NCI-H1092 (cell line): ENCODE measurements around the gene CPLX4.

Experiments
- DNase-seq: peaks from one replicate; lab custom pipeline; 2025; lab: John Stamatoyannopoulos, UW

CPLX4 gene, protein sequence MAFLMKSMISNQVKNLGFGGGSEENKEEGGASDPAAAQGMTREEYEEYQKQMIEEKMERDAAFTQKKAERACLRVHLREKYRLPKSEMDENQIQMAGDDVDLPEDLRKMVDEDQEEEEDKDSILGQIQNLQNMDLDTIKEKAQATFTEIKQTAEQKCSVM

DNA sequence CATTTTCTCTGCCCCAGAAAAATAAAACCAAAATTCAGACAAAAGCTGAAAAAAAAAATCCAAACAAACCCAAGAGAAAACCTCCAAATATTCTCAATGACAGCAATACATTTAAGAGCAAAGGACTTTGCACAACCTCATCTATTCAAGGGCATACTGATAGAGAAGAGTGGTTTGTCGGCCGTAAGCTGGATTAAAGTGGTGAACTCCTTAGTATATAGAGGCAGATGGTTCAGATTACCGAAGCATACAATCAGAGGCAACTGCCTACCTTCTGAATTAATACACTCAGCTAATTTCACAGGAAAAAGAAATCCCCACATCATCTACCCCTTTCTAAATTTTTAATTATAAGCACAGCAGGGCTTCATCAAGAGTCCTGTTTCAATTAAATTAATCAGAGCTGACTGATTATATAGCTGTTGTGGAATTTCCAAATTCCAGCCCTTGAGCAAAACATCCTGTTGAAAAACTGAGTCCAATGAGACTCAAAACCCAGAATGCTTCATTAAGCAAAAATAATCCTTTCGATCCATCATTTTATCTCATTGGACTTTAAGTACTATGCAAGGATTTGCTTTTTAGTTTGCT lies at the start of gene CPLX4:
CPLX4 (minus strand) TSS at position 190 of the 591 bp plus-strand sequence; CDS start at position 3, 187 bp downstream.
- no peak for DNase-seq

DNA sequence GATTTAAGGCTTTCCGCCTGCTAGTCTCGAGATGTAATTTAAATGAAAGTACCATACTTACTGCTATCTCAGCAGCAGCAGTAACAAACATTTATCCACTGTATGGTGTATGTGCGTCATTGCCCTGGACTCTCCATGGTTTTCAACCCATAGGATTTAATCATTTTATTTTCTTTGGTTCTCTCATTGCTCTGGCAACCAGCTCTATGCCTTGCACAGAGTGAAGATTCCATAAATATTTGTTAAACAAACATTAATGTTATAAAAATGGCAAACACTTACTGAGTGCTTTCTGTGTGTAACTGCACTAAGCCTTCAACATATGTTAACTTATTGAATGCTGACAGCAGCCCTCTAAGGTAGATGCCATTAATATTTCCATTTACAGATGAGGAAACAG lies 41.9 kb upstream of the CPLX4 start:
- DNase-seq = no peak

DNA sequence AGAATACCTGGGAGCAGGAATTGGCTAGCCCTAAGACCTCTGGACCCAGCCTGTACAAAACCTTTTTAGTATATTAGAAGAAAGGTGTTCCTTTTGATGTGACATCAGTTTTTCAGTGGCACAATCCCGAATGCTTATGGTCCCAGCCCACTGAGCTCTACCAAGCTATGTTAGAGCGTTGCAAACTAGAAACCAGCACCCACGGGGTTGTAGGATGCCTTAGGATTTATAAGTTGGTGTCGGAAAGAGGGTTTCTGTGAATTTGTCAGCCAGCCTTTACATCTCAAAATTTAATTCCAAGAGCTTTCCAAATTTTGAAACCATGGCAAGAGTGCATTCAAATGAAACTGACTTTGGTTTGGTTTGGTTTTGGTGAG lies 41.1 kb upstream of the CPLX4 start:
- DNase-seq = no peak

DNA sequence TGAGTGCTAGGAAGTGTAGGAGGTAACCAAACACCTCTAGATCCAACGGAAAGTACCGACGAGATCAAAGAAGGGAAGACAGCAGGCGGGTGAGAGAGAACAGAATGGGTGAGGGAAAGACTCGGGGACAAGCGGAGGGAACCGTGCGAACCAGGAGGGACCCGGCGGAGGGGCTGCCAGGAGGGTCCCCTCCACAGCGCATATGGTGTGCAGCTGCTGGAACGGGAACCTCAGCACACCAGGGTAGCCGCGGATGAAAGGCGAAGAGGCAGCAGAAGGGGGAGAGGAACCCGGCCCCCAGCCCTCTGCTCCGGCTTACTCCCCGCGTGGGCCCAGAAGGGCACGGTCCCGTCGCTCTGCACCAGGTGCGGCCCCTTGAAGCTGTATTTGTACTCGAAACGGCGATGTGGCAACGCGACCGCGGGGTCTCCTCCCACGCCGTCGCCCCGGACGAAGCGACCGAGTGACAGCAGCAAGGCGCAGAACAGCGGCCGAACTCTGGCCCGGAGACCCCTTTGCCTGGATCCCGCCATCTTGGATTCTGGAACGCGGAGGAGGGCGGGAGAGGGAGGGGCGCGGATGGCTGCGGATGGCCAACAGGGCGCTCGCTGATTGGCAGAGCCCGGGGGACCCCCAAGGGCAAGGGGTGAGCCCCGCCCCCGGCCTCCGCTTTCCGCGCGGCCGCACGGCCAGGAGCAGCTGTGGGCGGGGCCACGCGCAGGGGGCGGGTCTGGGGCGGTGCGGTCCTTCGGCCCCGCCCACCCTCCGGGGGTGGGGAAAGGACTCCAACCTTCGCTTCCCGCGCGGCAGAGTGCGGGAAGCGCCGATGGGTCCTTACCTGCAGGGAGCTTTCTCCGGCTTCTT lies 40.5 kb upstream of the CPLX4 start, which contains the start of gene LMAN1:
LMAN1 (minus strand) TSS at position 554 of the 864 bp plus-strand sequence; CDS start at position 533, 21 bp downstream.
- peak; percentile 96 for DNase-seq

DNA sequence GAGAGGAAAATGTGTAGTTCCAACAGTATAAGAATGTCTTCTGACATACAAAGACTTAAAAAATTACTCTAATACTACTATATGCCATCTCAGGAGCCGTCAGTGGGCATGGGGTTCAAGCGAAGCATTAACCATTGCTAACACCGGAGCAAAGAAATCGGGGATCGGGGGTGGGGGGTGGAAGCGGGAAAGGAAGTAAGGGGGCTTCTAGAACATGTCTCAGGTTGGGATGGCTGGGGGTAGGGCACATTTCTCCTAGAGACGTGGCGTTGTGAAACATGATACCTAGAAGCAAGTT lies 39.9 kb upstream of the CPLX4 start:
- no peak for DNase-seq

DNA sequence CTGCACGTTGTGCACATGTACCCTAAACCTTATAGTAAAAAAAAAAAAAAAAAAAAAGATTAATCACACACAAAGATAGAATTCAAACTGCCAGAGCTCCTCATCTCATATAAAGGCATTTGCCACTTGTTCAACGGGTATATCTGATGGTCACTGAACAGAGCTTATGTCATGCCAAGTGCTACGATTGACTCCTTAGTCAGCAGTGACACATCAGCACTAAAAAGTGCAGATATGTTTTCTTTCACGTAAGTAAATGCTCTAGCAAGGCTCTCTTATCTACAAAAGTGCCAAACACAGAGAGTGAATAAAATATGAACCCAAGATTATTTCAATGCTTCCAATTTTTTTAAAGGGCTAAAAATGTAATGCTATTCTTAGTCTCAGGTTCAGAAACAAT lies 39.5 kb upstream of the CPLX4 start:
- no peak for DNase-seq

DNA sequence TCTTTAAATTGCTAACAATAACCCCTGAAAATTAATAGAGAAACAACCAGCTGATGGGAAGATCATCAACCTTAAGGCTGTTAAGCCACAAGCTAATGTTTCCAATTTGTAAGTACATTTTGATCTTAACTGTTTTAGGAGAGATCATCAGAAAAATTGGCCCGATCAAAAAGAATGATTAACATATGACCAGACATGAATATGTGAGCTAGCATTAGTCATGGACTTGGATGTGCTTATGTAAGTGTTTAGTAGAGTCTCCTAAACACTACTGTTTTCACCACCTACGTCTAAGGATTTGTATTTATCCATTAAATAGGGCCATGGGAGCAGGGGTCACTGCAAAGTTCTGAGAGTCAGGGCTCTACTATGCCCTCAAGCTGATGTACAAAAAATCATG lies 36.3 kb upstream of the CPLX4 start:
- DNase-seq = no peak

DNA sequence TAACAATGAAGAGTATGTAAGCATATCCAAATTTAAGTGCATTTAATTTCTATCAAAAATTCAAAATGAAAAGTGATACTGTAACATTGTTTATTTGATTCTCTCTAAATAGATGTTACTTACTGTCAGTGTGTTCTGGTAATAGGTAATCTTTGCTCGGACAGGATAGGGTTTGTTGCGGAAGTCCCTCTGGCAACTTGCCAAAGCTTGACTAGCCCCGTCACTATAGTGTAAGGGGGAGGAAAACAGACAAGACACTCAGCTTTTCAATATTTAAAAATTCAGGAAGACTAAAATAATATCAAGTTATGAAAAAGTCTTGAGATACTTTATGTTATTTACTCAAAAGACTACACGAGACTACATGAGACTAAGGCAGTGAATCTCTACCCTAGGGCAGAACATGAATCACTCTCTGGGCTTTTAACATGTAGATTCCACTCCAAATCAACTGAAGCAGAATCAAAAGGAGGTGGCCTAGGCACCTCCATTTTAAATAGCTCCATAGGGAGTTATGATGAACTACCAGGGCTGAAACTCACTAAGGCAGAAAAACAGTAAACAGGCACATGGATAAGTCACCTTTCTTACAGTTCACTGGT lies 34.7 kb upstream of the CPLX4 start:
- DNase-seq = no peak

DNA sequence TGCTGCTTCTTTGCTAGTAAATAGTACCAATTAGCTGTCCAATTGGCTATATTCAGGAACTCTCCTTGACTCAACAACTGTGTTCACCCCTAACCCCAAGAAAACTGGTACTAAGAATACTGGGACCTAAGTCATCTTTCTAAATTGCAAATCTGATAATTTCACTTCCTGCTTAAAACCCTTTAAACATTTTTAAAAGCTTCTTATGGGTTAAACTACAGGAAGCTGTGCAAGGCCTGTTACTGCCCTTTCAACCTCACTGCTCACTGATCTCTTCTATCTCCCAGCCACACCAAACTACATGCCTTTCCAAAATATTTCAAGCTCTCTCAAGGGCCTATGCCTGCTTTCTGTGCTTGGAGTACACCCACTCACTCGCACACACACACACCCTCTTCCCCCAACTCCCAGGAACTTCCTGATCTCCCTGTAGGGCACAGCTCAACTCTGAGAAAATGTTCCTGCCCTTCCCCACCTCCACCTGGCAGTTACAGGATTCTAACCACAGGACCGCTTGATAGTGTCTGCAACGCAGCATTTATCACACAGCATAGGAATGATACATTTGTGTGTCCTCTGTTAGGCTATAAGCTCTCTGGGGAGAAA lies 33.9 kb upstream of the CPLX4 start:
- DNase-seq = no peak

DNA sequence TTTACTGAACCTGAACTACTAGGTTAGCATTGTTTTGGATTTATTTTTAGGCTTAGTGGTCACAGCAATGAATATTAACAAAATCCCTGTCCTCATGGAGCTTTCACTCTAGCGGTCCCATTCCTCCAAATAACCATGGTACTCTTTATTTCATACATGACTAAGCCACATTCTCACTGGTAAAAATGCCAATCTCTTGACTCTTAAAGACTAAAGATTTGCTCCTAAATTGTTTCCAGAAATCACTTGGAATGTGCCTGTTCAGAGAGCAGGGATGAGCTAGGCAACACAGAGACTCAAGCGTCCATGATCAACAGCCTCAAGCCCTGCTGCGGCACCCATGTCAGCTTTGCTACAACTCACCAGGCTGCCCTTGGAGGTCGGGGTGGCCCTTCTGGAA lies 27.1 kb upstream of the CPLX4 start:
- DNase-seq = no peak

DNA sequence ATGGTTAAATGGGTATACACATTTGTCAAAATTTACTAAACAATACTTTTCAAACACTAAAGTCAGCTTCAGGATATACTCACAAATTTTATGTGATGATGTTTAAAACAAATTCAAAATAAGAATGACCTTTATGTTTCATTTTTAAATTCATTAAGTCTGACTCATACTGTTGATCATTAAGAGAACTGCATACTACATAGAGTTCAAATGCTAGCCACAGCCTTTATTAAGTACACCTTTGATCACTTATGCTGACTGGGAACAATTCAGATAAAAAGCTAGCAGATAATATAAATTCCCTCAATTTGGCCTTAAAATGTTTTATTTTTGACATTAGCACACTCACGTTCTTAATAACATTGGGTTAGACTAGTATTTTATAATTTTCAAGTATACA lies 26.5 kb upstream of the CPLX4 start:
- no peak for DNase-seq

DNA sequence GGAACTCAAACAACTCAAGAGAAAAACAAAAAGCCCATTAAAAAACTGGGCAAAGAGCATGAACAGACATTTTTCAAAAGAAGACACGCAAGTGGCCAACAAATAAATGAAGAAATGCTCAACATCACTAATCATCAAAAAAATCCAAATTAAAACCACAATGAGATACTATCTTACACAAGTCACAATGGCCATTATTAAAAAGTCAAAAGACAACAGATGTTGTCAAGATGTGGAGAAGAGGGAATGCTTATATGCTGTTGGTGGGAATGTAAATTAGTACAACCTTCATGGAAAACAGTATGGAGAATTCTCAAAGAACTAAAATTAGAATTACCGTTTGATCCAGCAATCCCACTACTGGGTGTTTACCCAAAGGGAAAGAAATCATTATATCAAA lies 25.5 kb upstream of the CPLX4 start:
- DNase-seq = no peak

DNA sequence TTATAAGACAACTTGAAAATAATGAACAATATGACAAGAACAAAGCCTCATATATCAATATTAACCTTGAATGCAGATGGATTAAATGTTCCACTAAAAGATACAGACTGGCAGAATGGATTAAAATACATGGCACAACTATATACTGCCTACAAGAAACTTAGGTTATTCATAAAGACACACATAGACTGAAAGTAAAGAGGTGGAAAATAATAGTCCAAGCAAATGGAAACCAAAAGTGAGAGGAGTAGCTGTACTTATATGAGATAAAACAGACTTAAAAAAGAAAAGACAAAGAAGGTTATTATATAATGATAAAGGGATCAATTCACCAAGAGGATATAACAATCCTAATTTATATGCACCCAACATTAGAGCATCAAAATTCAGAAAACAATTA lies 22.4 kb upstream of the CPLX4 start:
- DNase-seq = no peak

DNA sequence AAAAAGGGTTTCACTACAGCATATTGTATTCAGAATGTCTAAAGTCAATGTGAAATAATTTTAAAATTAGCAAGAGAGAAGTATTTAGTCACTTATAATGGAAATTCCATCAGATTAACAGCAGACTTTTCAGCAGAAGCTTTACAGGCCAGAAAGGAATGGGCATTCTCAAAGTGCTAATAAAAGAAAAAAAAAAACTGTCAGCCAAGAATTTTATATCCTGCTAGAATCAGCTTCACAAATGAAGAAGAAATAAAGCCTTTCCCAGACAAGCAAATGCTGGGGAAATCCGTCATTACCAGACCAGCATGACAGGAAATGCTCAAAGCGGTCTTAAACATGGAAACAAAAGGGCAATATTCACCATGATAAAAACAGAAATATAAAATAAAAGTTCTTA lies 21.9 kb upstream of the CPLX4 start:
- DNase-seq = no peak

DNA sequence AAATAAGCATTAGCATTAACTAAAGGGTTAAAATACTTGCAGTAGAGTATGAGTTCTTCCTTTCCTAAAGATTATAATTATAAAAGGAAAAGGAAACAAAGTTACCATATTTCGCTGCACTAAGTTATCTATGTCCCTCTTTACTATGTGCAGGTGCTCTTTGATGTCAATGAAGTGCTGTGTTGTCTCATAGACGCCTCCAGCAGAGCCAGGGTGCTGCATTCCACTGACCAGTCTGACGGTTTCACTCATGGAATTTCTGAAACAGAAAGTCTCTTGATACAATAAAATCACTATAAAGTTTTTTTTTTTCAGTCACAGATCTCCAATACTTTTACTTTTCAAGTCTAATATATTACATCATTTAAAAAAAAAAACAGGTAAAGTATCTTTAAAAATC lies 14.5 kb upstream of the CPLX4 start:
- no peak for DNase-seq

DNA sequence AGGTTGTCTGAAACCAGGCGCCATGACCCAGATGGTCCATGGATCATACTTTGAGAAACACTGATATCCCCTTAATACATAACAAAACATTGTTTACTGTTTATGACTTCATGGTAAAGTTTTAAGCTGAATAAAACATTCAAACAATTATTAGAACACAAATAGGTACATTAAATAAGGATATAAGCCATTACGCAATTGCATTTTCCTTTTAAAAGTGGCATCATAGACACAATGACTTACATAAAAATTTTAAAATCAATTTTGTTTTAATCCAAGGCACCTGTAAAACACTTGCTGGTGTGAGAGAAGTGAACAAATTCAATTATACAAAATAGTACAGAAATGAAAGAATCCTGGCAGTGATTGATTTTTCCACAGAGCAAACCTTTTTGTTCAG lies 10.2 kb upstream of the CPLX4 start:
- no peak for DNase-seq

DNA sequence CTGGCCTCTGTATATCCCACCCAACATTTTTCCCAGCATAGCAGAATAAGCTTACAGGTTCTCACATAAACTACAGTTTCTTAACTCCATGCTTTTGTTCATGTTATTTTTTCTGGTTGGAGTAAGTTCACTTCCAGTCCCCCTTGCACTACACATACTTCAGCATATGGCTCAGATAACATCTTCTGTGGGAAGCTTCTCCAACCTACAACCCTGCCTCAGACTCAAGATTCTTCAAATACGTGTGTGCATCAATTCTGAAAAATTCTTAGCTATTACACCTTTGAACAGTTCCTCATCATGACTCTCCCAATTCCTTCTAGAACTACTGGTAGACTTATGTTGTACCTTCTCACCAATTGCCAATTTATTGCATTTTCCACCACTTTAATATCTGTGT lies 7.5 kb upstream of the CPLX4 start:
- no peak for DNase-seq

DNA sequence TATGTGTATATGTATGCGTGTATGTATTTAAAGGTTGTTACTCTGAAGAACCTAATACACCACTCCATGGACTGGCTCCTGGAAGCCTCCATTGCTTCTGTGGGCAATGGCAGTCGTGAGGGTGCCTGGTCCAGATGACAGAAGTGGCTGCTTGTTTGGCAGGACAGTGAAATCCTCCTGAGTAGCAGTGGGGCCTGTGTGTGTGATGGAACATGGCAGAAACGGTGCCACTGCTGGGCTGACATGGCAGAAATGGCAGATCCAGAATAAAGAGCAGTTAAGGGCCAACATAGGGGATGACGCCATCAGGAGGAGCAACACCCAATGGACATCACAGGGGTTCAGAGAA lies 6.1 kb upstream of the CPLX4 start:
- DNase-seq = no peak

DNA sequence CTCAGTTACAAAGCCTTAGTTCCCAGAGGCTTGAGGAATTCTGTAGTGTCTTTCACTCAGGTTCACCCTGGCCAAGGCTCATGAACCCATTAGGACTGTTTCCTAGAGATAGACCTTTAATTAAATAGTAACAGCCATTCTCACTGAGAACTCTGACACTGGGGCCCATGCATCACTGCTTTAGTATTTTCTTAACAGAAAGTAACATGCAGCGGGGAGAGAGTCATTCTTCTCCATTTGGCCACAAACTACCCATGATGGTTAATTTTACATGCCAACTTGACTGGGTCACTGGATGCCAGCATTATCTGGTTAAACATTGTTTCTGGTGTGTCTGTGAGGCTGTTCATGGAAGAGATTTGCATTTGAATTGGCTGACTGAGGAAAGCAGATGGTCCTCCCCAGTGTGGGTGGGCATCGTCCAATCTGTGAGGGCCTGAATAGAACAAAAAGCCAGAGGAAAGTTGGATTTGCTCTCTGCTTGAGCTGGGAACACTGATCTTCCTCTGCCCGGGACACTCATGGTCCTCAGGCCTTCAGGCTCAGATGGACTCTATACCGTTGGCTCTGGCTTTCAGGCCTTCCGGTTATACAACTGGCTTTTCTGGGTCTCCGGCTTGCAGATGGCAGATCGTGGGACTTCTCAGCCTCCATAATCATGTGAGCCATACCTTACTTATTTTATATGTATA lies 5.6 kb upstream of the CPLX4 start:
- no peak for DNase-seq

DNA sequence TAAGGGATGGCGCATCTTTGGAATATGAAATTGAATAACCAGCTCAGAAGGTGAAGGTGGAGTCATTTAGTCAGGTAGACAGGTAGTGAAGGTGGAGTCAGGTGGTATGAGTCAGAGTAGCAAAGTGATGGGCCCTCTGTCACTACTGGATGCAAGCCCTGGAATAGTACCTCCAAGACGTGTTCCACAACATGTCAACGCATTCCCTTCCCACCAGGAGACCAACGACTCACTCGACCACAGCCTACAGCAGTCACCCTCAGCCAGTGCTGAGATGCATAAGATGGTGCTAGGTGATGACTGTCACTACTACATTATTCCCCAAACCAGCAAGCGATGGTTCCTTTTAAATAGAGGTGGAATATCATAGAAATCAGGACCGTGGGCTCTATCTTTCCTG lies 6.8 kb downstream of the CPLX4 start:
- DNase-seq = no peak

DNA sequence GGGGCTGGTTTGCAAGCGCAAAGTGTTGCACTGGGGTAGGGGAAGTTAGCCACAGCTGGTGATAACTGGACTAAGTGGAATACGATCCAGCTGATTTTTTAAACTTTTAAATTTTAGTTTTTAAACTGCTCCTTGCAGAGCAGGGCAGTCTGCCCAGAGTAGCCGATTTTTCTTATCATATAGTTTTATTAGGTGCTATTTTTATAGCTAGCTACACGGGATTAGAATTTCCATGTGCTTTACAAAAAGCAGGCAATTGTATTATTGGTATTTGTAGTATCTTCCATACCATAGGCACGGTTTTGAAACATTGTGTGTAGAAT lies 9.6 kb downstream of the CPLX4 start:
- no peak for DNase-seq

DNA sequence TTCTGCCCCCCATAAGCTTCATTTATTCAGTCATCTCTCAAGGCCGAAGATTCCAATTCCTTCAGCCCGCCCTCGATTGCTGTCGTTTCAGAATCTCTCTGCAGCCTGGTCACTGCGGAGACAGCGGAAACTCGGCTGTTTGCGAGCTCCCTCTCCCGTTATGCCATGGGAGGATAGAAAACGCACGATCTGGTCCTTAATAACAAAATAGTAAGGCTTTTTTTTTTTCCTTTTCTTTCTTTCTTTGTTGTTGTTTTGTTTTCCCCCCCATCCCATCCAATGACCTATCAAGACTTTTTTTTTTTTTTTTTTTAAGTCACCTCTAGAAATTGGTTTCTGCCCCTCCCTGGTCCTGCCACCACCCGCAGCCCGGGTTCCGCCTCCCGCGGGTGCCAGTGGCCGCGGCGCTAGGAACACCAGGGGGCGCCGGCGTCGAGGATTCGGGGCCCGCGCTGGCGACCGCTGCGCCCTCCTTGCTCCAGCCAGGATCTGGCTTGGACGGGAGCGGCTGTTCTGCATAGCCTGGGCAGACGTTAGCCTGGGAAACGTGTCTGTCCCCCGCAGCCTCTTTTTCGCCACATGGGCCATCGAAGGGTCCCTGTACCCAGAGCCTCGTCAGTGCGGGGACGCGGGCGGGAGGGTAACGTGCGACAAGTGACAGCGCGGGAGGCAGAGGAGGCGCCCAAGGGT lies 10.1 kb downstream of the CPLX4 start:
- peak; percentile 72 for DNase-seq
